ENCODE measurements around the gene CBX6.

- TF ChIP-seq POLR2A (IDR thresholded peaks at IDR 0.05; ENCODE audit: extremely low read depth, insufficient read length) (no peak), CTCF (IDR thresholded peaks at IDR 0.05; ENCODE audit: low read depth, low read length) (no peak), MYC (IDR thresholded peaks at IDR 0.05; ENCODE audit: low read depth, low read length) (no peak), MAX (IDR thresholded peaks at IDR 0.05; ENCODE audit: low read depth, low read length) (no peak)
Measured at GRCh38 chr22:38891256-38891655, 19.2 kb upstream of the CBX6 start.
